CD14-positive monocyte (primary cell): ENCODE results near the gene PDE6B. TPM values are rescaled to one million over a fixed set of nuclear protein-coding genes. Genes with fewer than 3 reads are reported as not detected.

Experiments
- DNase-seq, 3 donors: peaks; one replicate each; pipeline ENCODE4 v3.0.0-alpha.2; 2011 to 2022
- H2AFZ ChIP-seq: 2 replicates; pipeline ENCODE4 v1.6.0; 2012; ENCODE audit warnings: mild to moderate bottlenecking, low read depth, low read length, inconsistent platforms; ENCODE audit not compliant: insufficient read depth, poor library complexity, severe bottlenecking
- H3K27ac ChIP-seq, 2 donors: 1 replicate in 1 of 2; 2 replicates in 1 of 2; pipeline ENCODE4 v1.5.1; 2012 to 2013; ENCODE audit warnings: low read length in 2 of 2, control low read depth in 1 of 2, inconsistent platforms in 1 of 2, low read depth in 1 of 2, mild to moderate bottlenecking in 1 of 2
- H3K27me3 ChIP-seq, 2 donors: one replicate each; pipeline versions ENCODE4 v1.6.0 to v1.6.1; 2011 to 2013; ENCODE audit warnings: low read length in 2 of 2; ENCODE audit not compliant: control insufficient read depth in 2 of 2, insufficient read depth in 2 of 2
- H3K36me3 ChIP-seq, 2 donors: replicated peaks in 1 of 2; 1 replicate in 1 of 2; 2 replicates in 1 of 2; pipeline versions ENCODE4 v1.5.1 to v1.6.1; 2012 to 2013; ENCODE audit warnings: low read length in 2 of 2, control low read depth in 1 of 2, inconsistent platforms in 1 of 2, mild to moderate bottlenecking in 1 of 2; ENCODE audit not compliant: insufficient read depth in 2 of 2, control insufficient read depth in 1 of 2
- H3K4me1 ChIP-seq, 2 donors: 1 replicate in 1 of 2; 2 replicates in 1 of 2; pipeline versions ENCODE4 v1.5.1 to v1.6.1; 2012 to 2013; ENCODE audit warnings: low read length in 2 of 2, control low read depth in 1 of 2, inconsistent platforms in 1 of 2, mild to moderate bottlenecking in 1 of 2, moderate library complexity in 1 of 2; ENCODE audit not compliant: insufficient read depth in 2 of 2, control insufficient read depth in 1 of 2
- H3K4me2 ChIP-seq: replicated peaks from 2 replicates; pipeline ENCODE3; 2012; ENCODE audit warnings: low read length, moderate library complexity, mild to moderate bottlenecking; ENCODE audit not compliant: poor library complexity, severe bottlenecking; ENCODE audit errors: extremely low read depth
- H3K4me3 ChIP-seq, 3 experiments: fragments of 200-600 bp in 1 of 3; sonication (generic) in 1 of 3; replicated peaks in 1 of 3; 1 replicate in 2 of 3; 2 replicates in 1 of 3; pipeline ENCODE4 v1.5.1; 2011 to 2013; ENCODE audit warnings: low read length in 3 of 3, mild to moderate bottlenecking in 3 of 3, control low read depth in 2 of 3, low read depth in 2 of 3, inconsistent platforms in 1 of 3, moderate library complexity in 1 of 3
- H3K79me2 ChIP-seq: 2 replicates; pipeline ENCODE4 v1.6.0; 2012; ENCODE audit warnings: mild to moderate bottlenecking, control low read depth, inconsistent platforms, low read length, moderate library complexity; ENCODE audit not compliant: insufficient read depth
- H3K9ac ChIP-seq: 2 replicates; pipeline ENCODE4 v1.6.0; 2017; ENCODE audit warnings: low read length, mild to moderate bottlenecking; ENCODE audit not compliant: insufficient read depth, poor library complexity, severe bottlenecking
- H3K9me3 ChIP-seq, 2 donors: replicated peaks in 1 of 2; 1 replicate in 1 of 2; 2 replicates in 1 of 2; pipeline versions ENCODE4 v1.5.1 to v1.6.1; 2012 to 2013; ENCODE audit warnings: low read length in 2 of 2, control low read depth in 1 of 2; ENCODE audit not compliant: control insufficient read depth in 1 of 2, insufficient read depth in 1 of 2
- H4K20me1 ChIP-seq: 2 replicates; pipeline ENCODE4 v1.6.0; 2012; ENCODE audit warnings: mild to moderate bottlenecking, low read length, control low read depth, moderate library complexity; ENCODE audit not compliant: insufficient read depth
- H3K27ac Mint-ChIP-seq, 7 donors: one replicate each; pipeline ENCODE4 v1.8.0; 2020; ENCODE audit warnings: mild to moderate bottlenecking in 7 of 7, mixed read lengths in 7 of 7, moderate library complexity in 6 of 7, inconsistent platforms in 2 of 7
- H3K27me3 Mint-ChIP-seq, 3 donors: one replicate each; pipeline ENCODE4 v1.8.0; 2021 to 2022; ENCODE audit warnings: low read depth in 3 of 3, mild to moderate bottlenecking in 3 of 3, mixed read lengths in 3 of 3, moderate library complexity in 3 of 3, inconsistent platforms in 1 of 3
- H3K36me3 Mint-ChIP-seq, 2 donors: one replicate each; pipeline ENCODE4 v1.8.0; 2020; ENCODE audit warnings: mixed read lengths in 2 of 2, inconsistent platforms in 1 of 2, mild to moderate bottlenecking in 1 of 2
- H3K4me1 Mint-ChIP-seq: one replicate; pipeline ENCODE4 v1.8.0; 2020; ENCODE audit warnings: mild to moderate bottlenecking, mixed read lengths
- H3K4me3 Mint-ChIP-seq, 2 donors: one replicate each; pipeline ENCODE4 v1.8.0; 2020; ENCODE audit warnings: mild to moderate bottlenecking in 2 of 2, mixed read lengths in 2 of 2, moderate library complexity in 1 of 2
- H3K9me3 Mint-ChIP-seq, 7 donors: one replicate each; pipeline ENCODE4 v1.8.0; 2020 to 2022; ENCODE audit warnings: mixed read lengths in 7 of 7, mild to moderate bottlenecking in 6 of 7, moderate library complexity in 6 of 7, inconsistent platforms in 2 of 7
- WGBS: methylation state at CpG from one replicate; pipeline ENCODE4 v1.1.5; 2013; ENCODE audit warnings: missing lambda C conversion rate; ENCODE audit not compliant: insufficient coverage; 5-methylcytosine and 5-hydroxymethylcytosine counted together
- intact Hi-C, 2 donors: fragments of 100-400 bp; cut with micrococcal nuclease; formaldehyde crosslinking; loops; one replicate each; pipeline versions ENCODE4 v1.15.0 to v1.15.1; 2023
- polyA plus RNA-seq, 3 donors: library from polyadenylated mRNA; depleted of rRNA in 1 of 3; unstranded in 2 of 3; stranded (reverse) in 1 of 3; fragments of 300-500 nt in 2 of 3; fragments of >200 nt in 1 of 3; fragmentation: Illumina TruSeq in 2 of 3; gene quantifications; 1 replicate in 2 of 3; 2 replicates in 1 of 3; pipeline ENCODE4 v1.2.3, GENCODE V29; 2012 to 2021
- TF ChIP-seq, protein P1 (sequence below): fragments of 200-600 bp; IDR thresholded peaks from one replicate; pipeline ENCODE4 v1.8.0; 2022; ENCODE audit warnings: antibody characterized with exemption, mild to moderate bottlenecking

Gene PDE6B
- polyA plus RNA-seq, 3 donors = 3.7 to 6.3 (median 4.6) TPM

DNA sequence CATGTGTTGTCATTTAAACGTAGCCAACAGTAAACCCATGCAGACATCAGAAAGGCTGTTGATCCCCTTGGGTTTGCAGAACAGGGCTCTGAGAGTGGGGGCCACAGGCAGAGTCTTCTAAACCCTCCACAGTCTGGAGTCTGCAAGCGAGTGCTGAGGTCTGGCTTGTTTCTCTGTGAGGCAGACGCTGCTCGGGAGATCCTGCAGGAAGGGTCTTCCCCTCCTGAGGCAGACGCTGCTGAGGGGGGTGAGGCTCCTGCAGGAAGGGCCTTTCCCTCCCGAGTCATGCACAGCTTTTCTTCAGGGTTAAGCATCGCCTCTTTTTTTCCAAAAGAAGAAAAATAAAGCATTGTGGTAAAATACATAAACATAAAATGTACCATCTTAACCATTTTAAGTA is 17.1 kb upstream of the PDE6B start:
- Histone ChIP-seq H4K20me1 (no peaks in the 10 kb centered on the region), H3K4me3 (no peak overlapping the region), H3K4me1 (no peaks in the 10 kb centered on the region), H2AFZ (no peak overlapping the region), H3K79me2 (no peaks in the 10 kb centered on the region), H3K27me3 (no peaks in the 10 kb centered on the region), H3K4me2 (no peak overlapping the region), H3K27ac (no peak overlapping the region), H3K9me3 (no peaks in the 10 kb centered on the region), H3K9ac (no peak overlapping the region), H3K36me3 (no peaks in the 10 kb centered on the region)
- Mint-ChIP-seq H3K9me3 (peaks cover 0 to 10% (median 5%) of the 10 kb centered on the region in 7 donors), H3K36me3 (no peaks in the 10 kb centered on the region), H3K4me3 (no peak overlapping the region), H3K27ac (peak overlapping the region in 1 of 7 donors; percentile 31), H3K4me1 (no peaks in the 10 kb centered on the region), H3K27me3 (peaks cover 3 to 8% (median 5%) of the 10 kb centered on the region in 3 donors)
- TF ChIP-seq, protein P1, sequence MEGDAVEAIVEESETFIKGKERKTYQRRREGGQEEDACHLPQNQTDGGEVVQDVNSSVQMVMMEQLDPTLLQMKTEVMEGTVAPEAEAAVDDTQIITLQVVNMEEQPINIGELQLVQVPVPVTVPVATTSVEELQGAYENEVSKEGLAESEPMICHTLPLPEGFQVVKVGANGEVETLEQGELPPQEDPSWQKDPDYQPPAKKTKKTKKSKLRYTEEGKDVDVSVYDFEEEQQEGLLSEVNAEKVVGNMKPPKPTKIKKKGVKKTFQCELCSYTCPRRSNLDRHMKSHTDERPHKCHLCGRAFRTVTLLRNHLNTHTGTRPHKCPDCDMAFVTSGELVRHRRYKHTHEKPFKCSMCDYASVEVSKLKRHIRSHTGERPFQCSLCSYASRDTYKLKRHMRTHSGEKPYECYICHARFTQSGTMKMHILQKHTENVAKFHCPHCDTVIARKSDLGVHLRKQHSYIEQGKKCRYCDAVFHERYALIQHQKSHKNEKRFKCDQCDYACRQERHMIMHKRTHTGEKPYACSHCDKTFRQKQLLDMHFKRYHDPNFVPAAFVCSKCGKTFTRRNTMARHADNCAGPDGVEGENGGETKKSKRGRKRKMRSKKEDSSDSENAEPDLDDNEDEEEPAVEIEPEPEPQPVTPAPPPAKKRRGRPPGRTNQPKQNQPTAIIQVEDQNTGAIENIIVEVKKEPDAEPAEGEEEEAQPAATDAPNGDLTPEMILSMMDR = no peak
- intact Hi-C loops = no loop called here
- WGBS = 60% methylated on average over 4 of the region's 7 CpGs
- no peak for DNase-seq

DNA sequence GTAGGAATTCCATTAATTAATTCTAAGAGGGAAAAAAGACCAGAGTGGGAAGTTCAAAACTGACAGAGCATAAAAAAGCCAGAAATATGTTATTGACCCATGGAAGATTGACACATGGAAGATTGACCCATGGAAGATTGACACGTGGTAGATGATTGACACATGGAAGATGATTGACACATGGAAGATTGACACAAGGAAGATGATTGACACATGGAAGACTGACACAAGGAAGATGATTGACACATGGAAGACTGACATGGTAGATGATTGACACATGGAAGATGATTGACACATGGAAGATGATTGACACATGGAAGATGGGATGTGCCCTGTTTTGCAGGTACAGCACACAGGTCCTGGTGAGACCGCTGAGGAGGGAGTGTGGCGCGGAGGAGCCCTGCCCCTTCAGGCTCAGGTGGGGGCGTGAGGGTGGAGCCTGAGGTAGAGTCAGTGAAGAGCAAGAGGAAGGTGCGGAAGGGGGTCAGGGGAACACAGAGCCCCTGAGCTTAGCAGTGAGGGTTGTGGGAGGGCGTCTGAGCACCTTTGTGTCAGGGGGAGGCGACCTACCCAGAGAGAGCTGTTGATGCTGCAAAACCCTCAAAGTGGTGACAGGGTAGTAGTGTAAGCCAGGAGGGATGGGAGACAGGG is 15.8 kb upstream of the PDE6B start:
- no peaks in the 10 kb centered on the region for H3K27me3 ChIP-seq
- TF ChIP-seq, protein P1 = no peak
- Mint-ChIP-seq H3K27me3 (peaks cover 3 to 10% (median 5%) of the 10 kb centered on the region in 3 donors), H3K4me3 (no peak overlapping the region), H3K27ac (no peak overlapping the region), H3K9me3 (peaks cover 0 to 10% (median 4%) of the 10 kb centered on the region in 7 donors), H3K4me1 (no peaks in the 10 kb centered on the region), H3K36me3 (no peaks in the 10 kb centered on the region)
- DNase-seq = no peak
- H3K79me2 ChIP-seq = no peaks in the 10 kb centered on the region
- no peaks in the 10 kb centered on the region for H4K20me1 ChIP-seq
- intact Hi-C loops = no loop called here
- H3K9me3 ChIP-seq = no peaks in the 10 kb centered on the region
- H2AFZ ChIP-seq = no peak overlapping the region
- H3K9ac ChIP-seq = no peak overlapping the region
- H3K27ac ChIP-seq = no peak overlapping the region
- 76% methylated on average over 7 of the region's 8 CpGs for WGBS
- H3K4me1 ChIP-seq = no peaks in the 10 kb centered on the region
- no peak overlapping the region for H3K4me3 ChIP-seq
- no peaks in the 10 kb centered on the region for H3K36me3 ChIP-seq
- H3K4me2 ChIP-seq = no peak overlapping the region
